ENCODE data around the gene MGME1. TPM values are rescaled to one million over a fixed set of nuclear protein-coding genes. Genes with fewer than 3 reads are reported as not detected.

The MGME1 gene
- total RNA-seq, 4 donors from 2014 or later, result 3.3 to 18.5 (median 5.8) TPM

- H3K36me3 ChIP-seq, result no peaks in the 10 kb centered on the region
Observed at GRCh38 chr20:17950670-17951069, 18.1 kb upstream of the MGME1 start.

DNA sequence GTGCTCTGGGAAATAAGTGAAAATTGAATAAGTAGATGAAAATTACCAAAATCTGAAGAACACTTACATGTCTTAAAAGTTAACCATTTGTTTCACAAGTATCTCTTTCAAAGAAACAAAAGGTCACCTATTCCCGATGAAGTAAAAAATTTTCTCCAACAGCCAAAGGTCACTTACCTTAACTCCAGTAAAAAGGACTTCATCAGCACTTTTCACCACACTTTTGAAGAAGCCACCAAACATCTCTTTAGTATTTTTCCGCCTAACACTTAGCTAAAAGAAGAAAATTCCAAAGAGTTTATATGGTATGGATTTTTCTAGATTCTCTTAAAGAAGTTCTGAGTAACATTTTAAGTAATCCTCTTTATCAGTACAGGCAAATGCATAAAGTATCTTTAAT lies 17.5 kb upstream of the MGME1 start:
- intact Hi-C loops (cut with DNase I; ENCODE audit: low total_unique reads), result no loop called here
- TF ChIP-seq POLR2A (IDR thresholded peaks at IDR 0.05) (no peak), CTCF (IDR thresholded peaks at IDR 0.05) (no peak)
- Histone ChIP-seq H3K27ac (no peak overlapping the region), H3K36me3 (no peaks in the 10 kb centered on the region), H3K4me1 (no peaks in the 10 kb centered on the region), H3K27me3 (no peaks in the 10 kb centered on the region), H3K9me3 (no peaks in the 10 kb centered on the region), H3K4me3 (no peak overlapping the region)
- no peak for DNase-seq

More at GRCh38 chr20:17950670-17951069, 18.1 kb upstream of the MGME1 start:
- no peak overlapping the region for H3K4me3 ChIP-seq
- H3K27me3 ChIP-seq, result no peaks in the 10 kb centered on the region
- no peak for TF ChIP-seq POLR2A (IDR thresholded peaks at IDR 0.05)
- no peak for DNase-seq
- intact Hi-C loops (cut with DNase I; ENCODE audit: low total_unique reads), result no loop called here
- no peak overlapping the region for H3K27ac ChIP-seq
- no peaks in the 10 kb centered on the region for H3K4me1 ChIP-seq
- no peaks in the 10 kb centered on the region for H3K9me3 ChIP-seq

GRCh38 chr20:17952692-17953684 lies 15.8 kb upstream of the MGME1 start:
- Histone ChIP-seq H3K36me3 (no peaks in the 10 kb centered on the region), H3K4me3 (no peak overlapping the region), H3K27me3 (no peaks in the 10 kb centered on the region), H3K9me3 (no peaks in the 10 kb centered on the region), H3K27ac (no peak overlapping the region), H3K4me1 (no peaks in the 10 kb centered on the region)
- TF ChIP-seq CTCF (IDR thresholded peaks at IDR 0.05), result no peak
- no peak for TF ChIP-seq POLR2A (IDR thresholded peaks at IDR 0.05)
- no peak for DNase-seq
- intact Hi-C loops (cut with DNase I; ENCODE audit: low total_unique reads), result no loop called here

DNA sequence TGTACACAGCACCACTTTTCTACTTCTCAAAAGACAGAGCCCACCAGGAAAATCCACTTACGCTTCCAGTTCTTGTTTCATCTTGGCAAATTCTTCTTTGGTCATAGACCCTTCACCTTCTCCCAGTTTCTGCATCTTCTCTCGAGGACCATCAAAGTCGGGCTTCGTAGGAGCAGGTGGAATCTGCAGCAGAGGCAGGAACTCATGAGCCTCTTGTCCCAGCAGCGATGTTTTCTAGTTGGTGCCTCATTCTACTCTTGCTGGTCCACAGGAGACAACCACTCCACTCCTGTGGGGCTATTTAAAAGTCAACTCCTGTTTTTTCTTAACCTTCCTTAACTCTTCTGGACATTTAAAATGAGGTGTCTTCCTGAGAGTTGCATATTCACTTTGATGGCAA lies 14.9 kb upstream of the MGME1 start:
- DNase-seq, result no peak
- Histone ChIP-seq H3K9me3 (no peaks in the 10 kb centered on the region), H3K4me1 (peaks cover 0 to 9% of the 10 kb centered on the region in 2 donors), H3K27ac (no peak overlapping the region), H3K36me3 (no peaks in the 10 kb centered on the region), H3K4me3 (no peak overlapping the region), H3K27me3 (no peaks in the 10 kb centered on the region)
- TF ChIP-seq POLR2A (IDR thresholded peaks at IDR 0.05) (no peak), CTCF (IDR thresholded peaks at IDR 0.05) (no peak)
- intact Hi-C loops (cut with DNase I; ENCODE audit: low total_unique reads), result no loop called here

- no peaks in the 10 kb centered on the region for H3K9me3 ChIP-seq
- H3K27ac ChIP-seq, result no peak overlapping the region
- intact Hi-C loops (cut with DNase I; ENCODE audit: low total_unique reads), result no loop called here
- H3K36me3 ChIP-seq, result no peaks in the 10 kb centered on the region
- H3K4me1 ChIP-seq, result peaks cover 0 to 13% of the 10 kb centered on the region in 2 donors
- DNase-seq, result no peak
- TF ChIP-seq CTCF (IDR thresholded peaks at IDR 0.05), result no peak
- no peak for TF ChIP-seq POLR2A (IDR thresholded peaks at IDR 0.05)
- no peaks in the 10 kb centered on the region for H3K27me3 ChIP-seq
- H3K4me3 ChIP-seq, result no peak overlapping the region
Observed at GRCh38 chr20:17955302-17955701, 13.5 kb upstream of the MGME1 start.

Data from uterus (tissue), 4 donors.